Endothelial cell of umbilical vein (primary cell): ENCODE data around the gene C12orf60. TPM values are rescaled to one million over a fixed set of nuclear protein-coding genes. Genes with fewer than 3 reads are reported as not detected.

Experiments used
- BruUV-seq: library from RNA; stranded (reverse); fragments of 400-500 nt; replicated peaks from 2 replicates; lab custom pipeline; 2021; lab: Mats Ljungman, UMichigan
- CTCF ChIA-PET: fragments of 300-600, 350-600 bp; sonication (Branson Sonifier 250); formaldehyde crosslinking; loops from one replicate; lab custom pipeline; 2021; ENCODE audit warnings: antibody characterized with exemption, inconsistent platforms; lab: Charles Lee
- POLR2A ChIA-PET: fragments of 300-600, 350-600 bp; sonication (Branson Sonifier 250); formaldehyde crosslinking; loops from one replicate; lab custom pipeline; 2021; ENCODE audit warnings: antibody characterized with exemption, inconsistent platforms; lab: Charles Lee
- DNase-seq: peaks from one replicate; pipeline ENCODE4 v3.0.0-alpha.2; 2011; ENCODE audit warnings: low read depth, low spot score
- FAIRE-seq: peaks from 2 replicates; lab custom pipeline; 2011; peaks lifted over from hg19 to GRCh38; lab: Jason Lieb, UNC
- H2AFZ ChIP-seq: 2 replicates; pipeline ENCODE4 v1.6.0; 2012; ENCODE audit warnings: low read depth, low read length, control low read depth, inconsistent platforms
- H3K27ac ChIP-seq: 2 replicates; pipeline ENCODE4 v1.5.1; 2011; ENCODE audit warnings: low read depth, mild to moderate bottlenecking, control low read depth, low read length, moderate library complexity; ENCODE audit not compliant: insufficient read depth
- H3K27me3 ChIP-seq, 2 experiments: 2 replicates each; pipeline versions ENCODE4 v1.6.0 to v1.6.1; 2011; ENCODE audit warnings: low read length in 2 of 2, mixed read lengths in 1 of 2; ENCODE audit not compliant: control insufficient read depth in 2 of 2, insufficient read depth in 2 of 2
- H3K36me3 ChIP-seq, 2 experiments: 2 replicates in 1 of 2; 3 replicates in 1 of 2; pipeline ENCODE4 v1.5.1; 2011; ENCODE audit warnings: low read length in 2 of 2, mild to moderate bottlenecking in 1 of 2, moderate library complexity in 1 of 2; ENCODE audit not compliant: control insufficient read depth in 2 of 2, insufficient read depth in 2 of 2; ENCODE audit errors: extremely low read depth in 1 of 2
- H3K4me1 ChIP-seq: 3 replicates; pipeline ENCODE4 v1.5.1; 2011; ENCODE audit warnings: mild to moderate bottlenecking, low read length; ENCODE audit not compliant: control insufficient read depth, insufficient read depth; ENCODE audit errors: extremely low read depth
- H3K4me2 ChIP-seq: 2 replicates; pipeline ENCODE4 v1.6.1; 2011; ENCODE audit warnings: low read length, control low read depth, mixed read lengths; ENCODE audit not compliant: insufficient read depth
- H3K4me3 ChIP-seq, 3 experiments: fragments of 200-600 bp in 1 of 3; sonication (generic), shearing (Covaris generic) in 1 of 3; replicated peaks in 1 of 3; 2 replicates each; pipeline ENCODE4 v1.5.1; 2011 to 2016; ENCODE audit warnings: control low read depth in 3 of 3, low read length in 3 of 3, mild to moderate bottlenecking in 2 of 3, inconsistent platforms in 1 of 3, low read depth in 1 of 3, moderate library complexity in 1 of 3; ENCODE audit not compliant: insufficient read depth in 1 of 3
- H3K79me2 ChIP-seq: 2 replicates; pipeline ENCODE4 v1.6.0; 2012; ENCODE audit warnings: low read length, inconsistent platforms; ENCODE audit not compliant: control insufficient read depth, insufficient read depth
- H3K9ac ChIP-seq: replicated peaks from 2 replicates; pipeline ENCODE3; 2011; ENCODE audit warnings: low read length, control low read depth; ENCODE audit not compliant: insufficient read depth; ENCODE audit errors: extremely low read depth
- H3K9me1 ChIP-seq: replicated peaks from 3 replicates; pipeline ENCODE4 v1.6.0; 2011; ENCODE audit warnings: mild to moderate bottlenecking, low read length; ENCODE audit not compliant: control insufficient read depth, insufficient read depth; ENCODE audit errors: extremely low read depth
- H3K9me3 ChIP-seq: replicated peaks from 2 replicates; pipeline ENCODE4 v1.5.1; 2012; ENCODE audit warnings: low read length, inconsistent platforms; ENCODE audit not compliant: control insufficient read depth, insufficient read depth
- H4K20me1 ChIP-seq: replicated peaks from 2 replicates; pipeline ENCODE3; 2011; ENCODE audit warnings: mild to moderate bottlenecking, low read length; ENCODE audit not compliant: control insufficient read depth, insufficient read depth; ENCODE audit errors: extremely low read depth
- EZH2 ChIP-seq: IDR thresholded peaks from 2 replicates; pipeline ENCODE4 v1.6.1; 2012; ENCODE audit warnings: borderline replicate concordance, low read depth, mild to moderate bottlenecking, moderate library complexity, low read length, inconsistent platforms; ENCODE audit not compliant: severe bottlenecking
- MYC ChIP-seq: IDR thresholded peaks from one replicate; pipeline ENCODE4 v1.6.1; 2011; ENCODE audit warnings: mild to moderate bottlenecking, low read depth, low read length
- POLR2A ChIP-seq: IDR thresholded peaks from 2 replicates; pipeline ENCODE4 v1.6.1; 2012; ENCODE audit warnings: low read depth, mild to moderate bottlenecking, control low read depth, low read length
- POLR2AphosphoS5 ChIP-seq: IDR thresholded peaks from 2 replicates; pipeline ENCODE4 v1.6.1; 2012; ENCODE audit warnings: low read depth, mild to moderate bottlenecking, control low read depth, low read length, moderate library complexity; ENCODE audit not compliant: insufficient read depth
- dilution Hi-C: fragments of 300-500 bp; cut with MboI; formaldehyde crosslinking; loops from one replicate; pipeline ENCODE4 v1.15.0; 2019; ENCODE audit warnings: low sequenced_read_pairs; ENCODE audit not compliant: extremely low pct_ligation_motif_present
- intact Hi-C: fragments of 100-400 bp; cut with micrococcal nuclease; formaldehyde crosslinking; loops from one replicate; pipeline ENCODE4 v1.10.0; 2022
- polyA plus RNA-seq, 4 experiments: library from polyadenylated mRNA; depleted of rRNA in 3 of 4; stranded (reverse) in 3 of 4; unstranded in 1 of 4; fragments of >200 nt; gene quantifications; 2 replicates each; pipeline versions ENCODE4 v1.2.1 to v1.2.3, GENCODE V29; 2011 to 2012; ENCODE audit warnings: missing spikeins in 1 of 4
- total RNA-seq: library from RNA; stranded (reverse); gene quantifications from 2 replicates; pipeline ENCODE4 v1.2.3, GENCODE V29; 2021
- TF ChIP-seq, protein P1 (sequence below), 2 donors: IDR thresholded peaks; 1 replicate in 1 of 2; 2 replicates in 1 of 2; pipeline ENCODE4 v1.5.1; 2011; ENCODE audit warnings: low read length in 2 of 2, mild to moderate bottlenecking in 2 of 2, moderate library complexity in 2 of 2, control low read depth in 1 of 2, inconsistent platforms in 1 of 2, low read depth in 1 of 2; ENCODE audit not compliant: insufficient read depth in 1 of 2; ENCODE audit errors: extremely low read depth in 1 of 2

Gene C12orf60
- total and polyA plus RNA-seq, 2 donors (not counting 3 experiments of a cell fraction or from before 2014, with no cell fraction given): 0.52 to 1.3 TPM

GRCh38 chr12:14774074-14774905, 29.2 kb upstream of the C12orf60 start:
- POLR2A ChIA-PET: interaction anchor here (0.9 to 1.6 kb wide), 4 partner anchors 10 to 73 kb away, joined by 3 to 6 read pairs (median 4); partner anchors contain the start of genes C12orf60 and WBP11

More at GRCh38 chr12:14774074-14774905, 29.2 kb upstream of the C12orf60 start:
- H3K79me2 ChIP-seq: peaks cover 19% of the 10 kb centered on the region
- no peaks in the 10 kb centered on the region for H3K9me3 ChIP-seq
- peaks cover 20% of the 10 kb centered on the region for H3K4me1 ChIP-seq
- TF ChIP-seq POLR2A (peak; percentile 79), EZH2 (no peak), MYC (no peak), POLR2AphosphoS5 (peak; percentile 67)
- TF ChIP-seq, protein P1, sequence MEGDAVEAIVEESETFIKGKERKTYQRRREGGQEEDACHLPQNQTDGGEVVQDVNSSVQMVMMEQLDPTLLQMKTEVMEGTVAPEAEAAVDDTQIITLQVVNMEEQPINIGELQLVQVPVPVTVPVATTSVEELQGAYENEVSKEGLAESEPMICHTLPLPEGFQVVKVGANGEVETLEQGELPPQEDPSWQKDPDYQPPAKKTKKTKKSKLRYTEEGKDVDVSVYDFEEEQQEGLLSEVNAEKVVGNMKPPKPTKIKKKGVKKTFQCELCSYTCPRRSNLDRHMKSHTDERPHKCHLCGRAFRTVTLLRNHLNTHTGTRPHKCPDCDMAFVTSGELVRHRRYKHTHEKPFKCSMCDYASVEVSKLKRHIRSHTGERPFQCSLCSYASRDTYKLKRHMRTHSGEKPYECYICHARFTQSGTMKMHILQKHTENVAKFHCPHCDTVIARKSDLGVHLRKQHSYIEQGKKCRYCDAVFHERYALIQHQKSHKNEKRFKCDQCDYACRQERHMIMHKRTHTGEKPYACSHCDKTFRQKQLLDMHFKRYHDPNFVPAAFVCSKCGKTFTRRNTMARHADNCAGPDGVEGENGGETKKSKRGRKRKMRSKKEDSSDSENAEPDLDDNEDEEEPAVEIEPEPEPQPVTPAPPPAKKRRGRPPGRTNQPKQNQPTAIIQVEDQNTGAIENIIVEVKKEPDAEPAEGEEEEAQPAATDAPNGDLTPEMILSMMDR (IDR thresholded peaks at IDR 0.05; ENCODE audit: extremely low read depth in 1 of 2, insufficient read depth in 1 of 2, low read depth in 1 of 2, low read length in 2 of 2): no peak
- H3K9me1 ChIP-seq: no peaks in the 10 kb centered on the region
- CTCF ChIA-PET: interaction anchor here (0.7 to 2.4 kb wide), 10 partner anchors 10 to 1071 kb away, joined by 3 to 11 read pairs (median 4); partner anchors contain the start of genes C12orf60 and WBP11
- DNase-seq (peak; percentile 95), FAIRE-seq (peak; percentile 92)
- no peaks in the 10 kb centered on the region for H3K36me3 ChIP-seq
- H3K27me3 ChIP-seq: no peaks in the 10 kb centered on the region
- H3K9ac ChIP-seq: peak overlapping the region; percentile 80
- intact Hi-C loops: loop anchor here (1.0 to 5.0 kb wide), 8 partner anchors 29 to 1108 kb away; partner anchors contain the start of genes ARHGDIB, ART4, ATF7IP and C12orf60
- BruUV-seq: TSS peak; percentile 80
- H3K27ac ChIP-seq: peak overlapping the region; percentile 77
- peak overlapping the region; percentile 50 to 78 (median 60) for H3K4me3 ChIP-seq
- peak overlapping the region; percentile 79 for H3K4me2 ChIP-seq
- H4K20me1 ChIP-seq: no peaks in the 10 kb centered on the region
- peak overlapping the region; percentile 73 for H2AFZ ChIP-seq
- dilution Hi-C loops: no loop called here
